Ectodermal cell (in vitro differentiated cells): ENCODE measurements around the gene OR10A2.

Experiments used
- H3K27ac ChIP-seq: 2 replicates; pipeline ENCODE4 v1.7.0; 2013; ENCODE audit warnings: mild to moderate bottlenecking, low read depth, low read length; ENCODE audit not compliant: insufficient read depth, poor library complexity, severe bottlenecking
- H3K27me3 ChIP-seq: 2 replicates; pipeline ENCODE4 v1.7.0; 2013; ENCODE audit warnings: mild to moderate bottlenecking, low read length; ENCODE audit not compliant: insufficient read depth, control insufficient read depth, poor library complexity, severe bottlenecking
- H3K36me3 ChIP-seq: one replicate; pipeline ENCODE4 v1.7.0; 2013; ENCODE audit warnings: low read length; ENCODE audit not compliant: control insufficient read depth, insufficient read depth
- H3K4me1 ChIP-seq: one replicate; pipeline ENCODE4 v1.7.0; 2013; ENCODE audit warnings: low read length; ENCODE audit not compliant: control insufficient read depth, insufficient read depth
- H3K4me3 ChIP-seq: 2 replicates; pipeline ENCODE4 v1.7.0; 2013; ENCODE audit warnings: low read depth, low read length, control low read depth; ENCODE audit not compliant: insufficient read depth
- H3K9me3 ChIP-seq: 2 replicates; pipeline ENCODE4 v1.7.0; 2013; ENCODE audit warnings: mild to moderate bottlenecking, low read length, moderate library complexity; ENCODE audit not compliant: control insufficient read depth
- WGBS, 2 experiments: methylation state at CpG; one replicate each; pipeline ENCODE4 v1.1.7; 2013; ENCODE audit warnings: missing lambda C conversion rate in 2 of 2; 5-methylcytosine and 5-hydroxymethylcytosine counted together

The OR10A2 gene

GRCh38 chr11:6911378-6911777, 48.5 kb downstream of the OR10A2 start:
- Histone ChIP-seq H3K9me3 (no peaks in the 10 kb centered on the region), H3K27me3 (no peaks in the 10 kb centered on the region), H3K4me3 (no peak overlapping the region), H3K4me1 (no peaks in the 10 kb centered on the region), H3K36me3 (no peaks in the 10 kb centered on the region), H3K27ac (no peak overlapping the region)
- 92 to 94% methylated on average over 3 of the region's 3 CpGs for WGBS, 2 experiments

- H3K36me3 ChIP-seq: no peaks in the 10 kb centered on the region
- H3K27ac ChIP-seq: no peak overlapping the region
- H3K4me3 ChIP-seq: no peak overlapping the region
- H3K27me3 ChIP-seq: no peaks in the 10 kb centered on the region
- no peaks in the 10 kb centered on the region for H3K4me1 ChIP-seq
- H3K9me3 ChIP-seq: no peaks in the 10 kb centered on the region
- WGBS, 2 experiments: 95% methylated on average over 3 of the region's 3 CpGs
Observed at GRCh38 chr11:6911948-6912347, 49.1 kb downstream of the OR10A2 start.

GRCh38 chr11:6919698-6920097, 56.8 kb downstream of the OR10A2 start:
- Histone ChIP-seq H3K27ac (no peak overlapping the region), H3K9me3 (no peaks in the 10 kb centered on the region), H3K4me3 (no peak overlapping the region), H3K4me1 (no peaks in the 10 kb centered on the region), H3K27me3 (no peaks in the 10 kb centered on the region), H3K36me3 (no peaks in the 10 kb centered on the region)
- WGBS, 2 experiments: 39 to 50% methylated on average over 2 of the region's 2 CpGs

- WGBS, 2 experiments: no CpG with 5 or more reads among the region's 1 CpG
- no peaks in the 10 kb centered on the region for H3K36me3 ChIP-seq
- no peak within 1 kb of the TSS for H3K27ac ChIP-seq
- H3K9me3 ChIP-seq: no peaks in the 10 kb centered on the region
- H3K4me1 ChIP-seq: no peaks in the 10 kb centered on the region
- no peak within 1 kb of the TSS for H3K4me3 ChIP-seq
- no peaks in the 10 kb centered on the region for H3K27me3 ChIP-seq
Observed at GRCh38 chr11:6920702-6921101, 57.8 kb downstream of the OR10A2 start, which contains the start of gene OR2D3. OR2D3 (plus strand) TSS chr11:6921002; CDS start chr11:6921002, 0 bp downstream.
